Measurements from ENCODE around the gene CCDC33. TPM values are rescaled to one million over a fixed set of nuclear protein-coding genes. Genes with fewer than 3 reads are reported as not detected.

The CCDC33 gene
- total and polyA plus RNA-seq, 10 of the 15 experiments (the other 5 are each of a cell fraction or from before 2014, with no cell fraction given) = 0.57 to 5.8 (median 4.3) TPM

- intact Hi-C loops (cut with micrococcal nuclease; ENCODE audit: unreplicated experiment) = loop anchor here (2.0 kb wide), 1 partner anchor 348 kb away; no protein-coding TSS in a partner anchor
- TF ChIP-seq GATAD2B (conservative IDR thresholded peaks at IDR 0.05; ENCODE audit: low read depth) (no peak), STAT1 (conservative IDR thresholded peaks at IDR 0.05) (no peak), ETV6 (conservative IDR thresholded peaks at IDR 0.05 in 1 of 2, IDR thresholded peaks at IDR 0.05 in 1 of 2; ENCODE audit: borderline replicate concordance in 1 of 2, low read depth in 1 of 2) (no peak), HSF1 (IDR thresholded peaks at IDR 0.05; ENCODE audit: low read depth, low read length) (no peak), ELK1 (IDR thresholded peaks at IDR 0.05; ENCODE audit: low read depth, low read length) (no peak), CTCF (IDR thresholded peaks at IDR 0.05 in 2 of 3, conservative IDR thresholded peaks at IDR 0.05 in 1 of 3; ENCODE audit: control insufficient read depth in 2 of 3, extremely low read depth in 1 of 3, insufficient read depth in 1 of 3, low read depth in 3 of 3, low read length in 3 of 3) (peak; percentile 61 to 71 (median 68)), SMC3 (IDR thresholded peaks at IDR 0.05; ENCODE audit: borderline replicate concordance, low read length) (peak; percentile 45; the same call in 1 of the 2 replicates), RAD21 (IDR thresholded peaks at IDR 0.05; ENCODE audit: insufficient read depth, low read depth, low read length) (peak; percentile 70), PKNOX1 (IDR thresholded peaks at IDR 0.05) (no peak), NFYB (IDR thresholded peaks at IDR 0.05; ENCODE audit: insufficient read depth, low read depth, low read length) (0 out of 2 replicates have a peak, but pooled peaks have one; percentile 15), SMAD1 (IDR thresholded peaks at IDR 0.05; ENCODE audit: low read depth, partially characterized antibody) (no peak)
- FAIRE-seq (peak; percentile 91), ATAC-seq (peak; percentile 50), DNase-seq (ENCODE audit: low read depth, low spot score) (no peak)
- Histone ChIP-seq H3K27me3 (replicated peaks in 1 of 2; ENCODE audit: control insufficient read depth in 2 of 2, insufficient read depth in 2 of 2, low read length in 1 of 2) (no peaks in the 10 kb centered on the region), H2AFZ (ENCODE audit: control insufficient read depth, low read depth, low read length) (no peak overlapping the region; the same call in 1 of the 2 replicates), H3K4me2 (ENCODE audit: control insufficient read depth, insufficient read depth) (no peak overlapping the region), H3K9me3 (replicated peaks; ENCODE audit: control insufficient read depth, insufficient read depth, low read length) (no peaks in the 10 kb centered on the region), H3K27ac (ENCODE audit: control insufficient read depth, insufficient read depth) (peak overlapping the region; percentile 1; the same call in 1 of the 2 replicates), H3K36me3 (ENCODE audit: control insufficient read depth in 2 of 2, insufficient read depth in 2 of 2, low read length in 1 of 2) (no peaks in the 10 kb centered on the region), H3K4me3 (no peak overlapping the region), H4K20me1 (ENCODE audit: control insufficient read depth, insufficient read depth) (no peaks in the 10 kb centered on the region), H3K9ac (ENCODE audit: control insufficient read depth, insufficient read depth, low read length) (no peak overlapping the region), H3K4me1 (ENCODE audit: control insufficient read depth, insufficient read depth, low read length) (peaks cover 44% of the 10 kb centered on the region), H3K79me2 (ENCODE audit: control insufficient read depth, insufficient read depth, low read length) (no peaks in the 10 kb centered on the region)
- in situ Hi-C loops (cut with MboI) = no loop called here
- ChIA-PET CTCF (interaction anchor here (0.6 to 5.2 kb wide), 23 partner anchors 10 to 1133 kb away, joined by 3 to 147 read pairs (median 4); partner anchors contain the start of gene ISLR2), SMC1A (ENCODE audit: uncharacterized antibody, unreplicated experiment) (interaction anchor here (0.6 to 3.6 kb wide), 7 partner anchors 9 to 349 kb away, joined by 3 to 23 read pairs (median 4); no protein-coding TSS in a partner anchor), RAD21 (ENCODE audit: unreplicated experiment) (interaction anchor here (0.6 to 1.9 kb wide), 11 partner anchors 9 to 349 kb away, joined by 3 to 9 read pairs (median 4); no protein-coding TSS in a partner anchor), POLR2A (interaction anchor here (0.6 kb wide), 1 partner anchor 204 kb away, joined by 3 read pairs; no protein-coding TSS in a partner anchor)
- no TSS peak for BruUV-seq (replicated peaks)
- 52% methylated on average over 10 of the region's 10 CpGs for WGBS (ENCODE audit: insufficient coverage, insufficient replicate concordance, low lambda C conversion rate, missing lambda C conversion rate)
Observed at GRCh38 chr15:74320352-74321247, 84.5 kb downstream of the CCDC33 start.

Measured in GM12878 (cell line).